Left forelimb (tissue), 1 donor: ENCODE measurements around the gene MID1IP1.

Experiments used
- DNase-seq: peaks from one replicate; pipeline ENCODE4 v3.0.0-alpha.2; 2018; ENCODE audit warnings: low spot score

Gene MID1IP1, protein sequence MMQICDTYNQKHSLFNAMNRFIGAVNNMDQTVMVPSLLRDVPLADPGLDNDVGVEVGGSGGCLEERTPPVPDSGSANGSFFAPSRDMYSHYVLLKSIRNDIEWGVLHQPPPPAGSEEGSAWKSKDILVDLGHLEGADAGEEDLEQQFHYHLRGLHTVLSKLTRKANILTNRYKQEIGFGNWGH

DNA sequence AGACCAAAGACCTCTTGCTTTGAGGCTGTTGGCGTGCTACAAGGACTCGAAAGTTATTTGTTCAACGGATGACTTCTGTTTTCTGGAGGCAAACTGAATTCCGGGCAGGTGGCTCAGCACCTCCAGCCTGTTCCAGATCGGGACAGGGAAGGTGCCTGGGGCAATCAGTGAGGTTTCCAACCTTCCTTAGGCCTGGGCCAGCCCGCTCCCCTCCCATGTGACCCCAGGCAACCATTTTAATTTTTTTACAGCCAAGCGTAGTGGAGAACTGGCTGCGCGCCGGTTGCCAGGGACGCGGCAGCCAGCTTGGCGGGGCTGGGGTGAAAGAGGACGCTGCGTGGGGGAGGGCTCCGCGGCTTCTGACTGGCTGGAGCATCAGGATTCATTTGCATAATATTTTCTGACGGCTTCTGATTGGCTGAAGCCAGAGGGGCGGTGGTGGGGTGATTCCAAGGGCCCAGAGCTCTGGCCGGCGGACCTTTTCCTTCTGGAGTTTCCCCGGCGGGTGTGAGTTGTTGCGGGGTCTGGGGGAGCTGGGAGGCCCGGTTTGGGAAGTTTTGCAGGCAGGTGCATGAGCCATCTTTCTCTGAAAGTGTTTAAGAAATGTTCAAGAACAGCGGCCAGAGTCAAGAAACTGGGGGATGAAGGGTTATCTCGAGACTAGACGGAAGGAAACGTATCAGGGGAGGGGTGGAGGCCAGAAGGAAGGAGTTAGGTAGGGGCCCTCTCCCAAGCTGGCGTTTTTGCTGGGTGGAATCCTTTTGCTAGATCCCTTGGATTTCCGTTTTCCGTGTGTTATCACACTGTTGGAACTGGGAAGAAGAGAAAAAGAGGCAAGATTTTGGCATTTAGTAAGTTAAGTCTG lies at the start of gene MID1IP1:
Gene MID1IP1 (plus strand): TSS at position 479 of the 865 bp plus-strand sequence. CDS start 3,488 bp downstream, outside the sequence.
- DNase-seq: peak; percentile 90

DNA sequence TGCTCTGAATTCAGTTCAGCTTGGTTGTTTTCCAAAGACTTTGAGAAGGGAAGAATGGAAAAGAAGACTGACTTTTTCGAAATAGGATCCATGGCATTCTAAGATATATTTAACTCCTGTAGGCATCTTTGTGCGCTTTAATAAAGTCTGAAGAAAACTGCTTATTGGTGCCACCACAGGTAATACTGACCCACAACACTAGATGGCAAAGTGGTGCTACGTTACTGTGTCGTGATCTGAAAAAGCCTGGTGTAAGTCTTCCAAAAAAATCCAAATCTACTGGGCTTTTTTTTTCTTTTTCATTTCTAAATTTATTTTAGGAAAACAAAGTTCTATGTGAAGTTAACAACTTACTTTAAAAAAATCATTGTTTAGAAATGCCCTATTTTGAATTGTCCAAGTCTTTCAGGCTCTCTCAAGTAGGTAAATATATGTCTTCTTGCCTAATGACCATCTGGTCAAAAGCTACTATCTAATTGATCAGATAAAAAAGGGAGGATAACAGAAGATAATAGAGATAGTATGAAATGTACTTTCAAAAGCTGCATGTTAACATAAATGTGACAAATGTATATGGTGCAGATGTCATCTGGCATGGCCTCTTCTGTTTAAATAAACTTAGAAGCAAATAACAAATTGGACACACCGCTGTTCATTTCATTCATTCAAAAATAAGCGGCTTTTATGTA lies 47.0 kb upstream of the MID1IP1 start:
- DNase-seq: no peak

DNA sequence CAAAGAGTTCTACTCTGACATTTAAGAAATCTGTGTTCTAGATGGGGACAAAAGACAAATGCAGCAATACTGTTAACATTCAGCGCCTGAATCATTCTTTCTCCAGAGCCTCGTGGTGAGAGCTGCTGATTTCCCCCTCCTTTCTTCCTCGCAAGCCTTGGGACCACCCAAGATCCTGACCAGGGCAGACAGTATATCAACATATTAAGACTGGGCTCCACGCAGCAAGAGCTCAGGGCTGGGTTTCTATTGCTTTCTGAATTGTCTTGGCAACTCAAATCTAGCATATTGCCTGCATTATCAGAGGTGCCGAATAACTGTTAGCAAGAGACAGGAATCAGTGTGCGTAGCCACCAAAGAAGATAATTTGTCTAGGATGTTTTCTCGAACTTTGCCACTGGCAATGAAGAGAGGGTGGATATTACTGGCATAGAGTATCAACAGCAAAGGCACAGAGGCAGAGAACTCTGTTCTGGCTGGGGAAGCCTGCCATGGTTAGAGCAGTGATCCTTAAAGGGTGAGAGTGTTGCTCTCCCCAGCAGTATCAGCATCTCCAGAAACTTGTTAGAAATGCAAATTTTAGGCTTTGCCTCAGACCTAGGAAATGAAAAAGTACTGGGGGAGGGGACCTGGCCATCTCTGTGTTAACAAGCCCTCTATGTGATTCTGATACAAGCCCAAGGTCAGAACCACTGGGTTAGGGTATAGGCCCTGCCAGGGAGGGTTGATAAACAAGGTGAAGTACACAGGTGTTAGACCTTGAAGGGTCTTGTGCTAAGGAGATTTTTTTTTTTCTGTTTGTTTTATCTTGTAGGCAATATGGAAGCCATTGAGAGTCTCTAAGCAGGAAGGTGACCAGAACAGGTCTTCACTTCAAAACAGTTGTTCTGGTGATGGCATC lies 46.2 kb upstream of the MID1IP1 start:
- no peak for DNase-seq

DNA sequence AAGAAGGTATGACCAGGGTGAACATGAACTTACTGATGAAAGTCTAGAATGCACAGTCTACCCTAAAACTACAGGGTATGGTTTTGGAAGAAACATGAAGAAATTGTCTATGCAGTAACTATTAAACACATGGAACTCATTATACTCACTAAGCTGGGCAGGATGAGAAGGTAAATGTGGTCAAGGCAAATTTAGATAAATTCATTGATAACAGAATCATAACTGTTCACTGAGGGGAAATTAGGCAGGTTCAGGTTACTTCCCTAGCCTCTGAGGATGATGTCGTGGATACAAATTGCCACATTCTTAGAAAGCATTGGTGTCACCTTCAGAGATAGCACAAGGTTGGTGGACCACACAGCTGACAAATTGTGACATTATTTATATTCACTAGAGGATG lies 40.4 kb upstream of the MID1IP1 start:
- no peak for DNase-seq

DNA sequence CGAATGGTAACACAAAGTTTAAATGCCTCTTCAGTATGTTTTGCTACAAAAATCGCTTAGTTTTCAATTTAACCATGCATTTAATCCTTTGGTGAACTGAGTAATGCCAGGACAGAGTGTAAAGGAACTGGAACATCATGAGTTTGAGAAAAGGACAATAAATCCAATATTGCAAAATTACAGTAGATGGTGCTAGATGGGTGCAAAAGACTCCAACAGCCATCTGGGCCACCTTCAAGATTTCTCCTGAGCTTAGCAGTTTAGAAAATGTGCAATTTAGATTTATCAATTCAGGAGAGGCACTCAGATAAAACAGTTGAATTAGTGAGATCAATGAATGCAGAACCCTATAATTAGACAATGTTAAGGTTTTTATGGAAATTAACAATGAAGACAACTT lies 33.2 kb upstream of the MID1IP1 start:
- no peak for DNase-seq

DNA sequence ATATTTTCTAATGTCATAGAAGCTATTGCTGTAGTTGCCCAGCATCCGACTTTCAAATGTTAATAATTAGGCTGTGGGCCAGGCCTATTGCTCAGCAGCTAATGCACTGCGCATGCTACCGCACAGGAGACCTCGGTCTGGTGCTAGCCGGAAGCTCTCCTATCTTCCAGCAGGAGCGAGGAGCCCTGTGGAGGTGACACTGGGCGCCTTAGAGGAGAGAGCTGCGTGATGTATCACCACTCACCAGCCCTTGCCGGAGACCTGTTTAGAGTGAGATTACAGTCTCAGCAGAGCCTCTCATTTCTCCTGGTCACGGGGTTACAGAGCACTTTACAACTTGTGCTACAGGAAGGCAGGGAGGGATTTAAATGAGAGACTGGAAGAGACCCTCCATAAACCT lies 31.1 kb upstream of the MID1IP1 start:
- DNase-seq: no peak

DNA sequence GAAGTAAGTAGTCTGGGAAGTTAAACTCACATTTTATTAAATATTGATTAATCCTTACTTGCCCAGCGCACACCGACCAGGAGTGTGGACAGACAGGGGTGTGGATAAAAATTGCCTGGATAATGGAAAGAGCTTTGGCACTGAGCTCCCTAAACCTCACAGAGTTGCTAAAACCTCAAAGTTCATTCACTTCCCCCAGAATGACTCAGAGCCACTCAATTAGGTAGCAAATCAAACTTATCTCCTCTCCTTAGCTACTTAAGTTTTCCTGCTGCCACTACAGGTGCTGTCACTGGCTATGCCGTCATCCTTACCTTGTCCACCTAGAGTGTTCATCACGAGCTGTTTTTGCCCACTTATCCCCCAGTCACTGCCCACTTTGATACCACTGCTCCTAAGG lies 27.0 kb upstream of the MID1IP1 start:
- no peak for DNase-seq

DNA sequence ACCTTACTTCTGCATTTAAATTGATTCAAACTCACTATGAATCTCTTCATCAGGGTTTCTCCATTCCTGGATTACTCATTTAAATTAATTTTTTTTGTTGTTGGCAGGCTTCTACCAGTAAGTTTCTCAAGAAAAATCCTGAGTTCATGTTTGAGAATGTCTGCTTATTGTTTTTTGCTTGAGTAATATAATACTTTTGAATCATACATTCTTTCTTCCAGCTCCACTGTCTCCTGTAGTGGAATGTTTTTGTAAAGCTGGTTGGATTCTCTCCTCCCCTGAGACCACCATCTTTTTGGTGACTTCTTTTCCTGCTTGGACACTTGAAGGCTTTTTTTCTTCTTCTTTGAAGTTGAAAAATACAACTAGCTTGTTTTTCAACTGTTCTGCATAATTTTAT lies 4.3 kb upstream of the MID1IP1 start:
- DNase-seq: no peak

DNA sequence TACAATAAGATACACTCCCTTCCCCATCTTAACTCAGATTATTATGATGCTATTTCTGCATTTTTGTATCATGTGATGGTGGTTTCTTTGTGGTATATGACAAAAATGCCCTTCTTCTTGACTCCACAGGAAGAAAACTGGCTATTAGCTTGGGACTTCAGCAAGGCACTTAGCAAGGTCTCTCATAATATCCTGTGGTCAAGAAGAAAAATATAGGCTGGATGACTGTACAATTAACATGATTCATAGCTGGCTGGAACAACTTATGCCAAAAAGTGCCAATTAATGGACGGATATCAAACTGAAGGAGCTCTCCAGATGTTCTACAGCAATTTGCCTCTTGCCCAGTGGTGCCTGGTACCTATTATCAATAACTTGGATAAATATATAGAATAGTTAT lies 2.3 kb upstream of the MID1IP1 start:
- DNase-seq: no peak

DNA sequence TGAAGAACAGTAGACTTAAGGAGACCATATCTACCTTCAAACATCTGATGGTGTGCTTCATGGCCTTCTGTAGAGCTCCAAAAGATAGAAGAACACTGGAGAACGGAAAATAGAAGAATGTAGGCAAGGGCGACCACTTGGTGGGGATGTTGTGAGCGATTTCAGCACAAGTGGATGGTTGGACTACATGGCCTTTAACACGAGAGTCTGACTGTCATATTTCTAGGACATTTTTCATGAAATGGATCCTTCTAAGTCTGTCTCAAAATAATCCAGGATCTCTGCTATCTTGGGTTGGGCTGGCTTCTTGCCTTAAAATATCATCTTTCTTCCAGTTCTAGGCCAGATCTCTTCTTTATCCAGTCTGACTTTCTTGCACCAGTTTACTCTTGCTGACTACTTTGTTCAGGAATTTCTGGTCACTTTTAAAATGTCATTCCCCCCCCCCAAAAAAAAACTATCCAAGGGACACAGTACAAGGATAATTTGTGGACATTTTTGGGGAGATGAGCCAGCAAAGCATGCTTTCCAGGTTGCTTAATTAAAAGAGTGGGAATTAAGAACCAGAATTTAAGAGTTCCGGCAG lies 1.2 kb upstream of the MID1IP1 start:
- no peak for DNase-seq

DNA sequence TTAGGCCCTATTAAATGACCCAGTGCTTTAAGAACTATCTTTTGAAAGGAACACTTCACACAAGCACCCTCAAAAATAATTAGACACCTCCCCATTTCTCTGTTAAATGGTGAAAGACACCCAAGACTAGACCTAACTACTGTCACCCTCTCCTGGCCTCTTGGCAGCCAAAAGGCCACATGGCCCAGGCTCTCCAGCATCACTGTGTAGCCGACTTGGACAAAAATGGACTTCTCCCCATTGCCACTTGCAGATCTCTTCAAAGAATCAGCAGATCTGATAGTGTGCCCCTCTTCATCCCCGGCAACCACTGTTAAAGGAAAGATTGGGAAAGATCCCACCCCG lies 2.0 kb downstream of the MID1IP1 start:
- DNase-seq: no peak

DNA sequence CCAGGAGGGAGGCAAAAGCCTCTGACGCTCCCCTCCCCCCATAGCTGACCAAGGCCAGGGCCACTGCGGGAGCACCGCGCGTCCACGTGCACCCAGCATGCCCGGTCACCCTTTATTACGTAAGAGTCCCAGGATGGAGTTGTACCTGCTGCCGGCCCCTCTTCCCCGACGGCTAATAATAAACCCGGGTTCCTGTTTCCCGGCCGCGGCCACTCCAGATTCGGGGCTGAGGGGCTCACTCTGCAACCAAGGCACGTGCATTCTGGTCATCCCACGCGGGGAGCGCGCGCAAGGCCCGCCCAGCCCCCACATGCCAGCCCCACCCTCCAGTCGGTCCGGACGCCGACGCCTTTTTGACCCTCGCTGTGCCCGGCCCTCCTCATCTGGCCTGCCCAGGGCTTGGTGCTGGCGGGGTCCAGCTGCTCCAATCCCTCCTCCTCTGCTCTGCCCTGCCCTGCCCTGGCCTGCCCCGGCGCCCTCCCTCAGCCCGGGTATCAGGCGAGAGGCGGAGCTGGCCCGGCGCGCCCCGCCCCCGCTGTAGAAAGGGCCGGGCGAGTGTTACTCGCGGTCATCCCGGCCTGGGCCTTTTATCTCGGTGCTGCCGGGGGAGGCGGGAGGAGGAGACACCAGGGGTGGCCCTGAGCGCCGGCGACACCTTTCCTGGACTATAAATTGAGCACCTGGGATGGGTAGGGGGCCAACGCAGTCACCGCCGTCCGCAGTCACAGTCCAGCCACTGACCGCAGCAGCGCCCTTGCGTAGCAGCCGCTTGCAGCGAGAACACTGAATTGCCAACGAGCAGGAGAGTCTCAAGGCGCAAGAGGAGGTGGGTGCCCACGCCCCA lies 2.6 kb downstream of the MID1IP1 start:
- peak; percentile 83 for DNase-seq

DNA sequence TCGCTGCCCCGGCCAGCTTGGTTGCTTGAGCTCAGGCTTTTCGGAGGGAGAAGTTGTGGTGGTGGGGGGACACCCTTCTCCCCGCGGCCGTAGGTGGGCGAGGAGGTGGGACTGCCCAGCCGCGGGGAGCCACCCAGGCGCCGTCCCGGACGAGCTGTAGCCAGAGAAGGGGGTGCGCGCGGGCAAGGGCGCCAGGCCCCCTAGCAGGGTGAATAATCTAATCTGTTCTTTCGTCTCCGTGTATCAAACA lies 3.1 kb downstream of the MID1IP1 start:
- no peak for DNase-seq

DNA sequence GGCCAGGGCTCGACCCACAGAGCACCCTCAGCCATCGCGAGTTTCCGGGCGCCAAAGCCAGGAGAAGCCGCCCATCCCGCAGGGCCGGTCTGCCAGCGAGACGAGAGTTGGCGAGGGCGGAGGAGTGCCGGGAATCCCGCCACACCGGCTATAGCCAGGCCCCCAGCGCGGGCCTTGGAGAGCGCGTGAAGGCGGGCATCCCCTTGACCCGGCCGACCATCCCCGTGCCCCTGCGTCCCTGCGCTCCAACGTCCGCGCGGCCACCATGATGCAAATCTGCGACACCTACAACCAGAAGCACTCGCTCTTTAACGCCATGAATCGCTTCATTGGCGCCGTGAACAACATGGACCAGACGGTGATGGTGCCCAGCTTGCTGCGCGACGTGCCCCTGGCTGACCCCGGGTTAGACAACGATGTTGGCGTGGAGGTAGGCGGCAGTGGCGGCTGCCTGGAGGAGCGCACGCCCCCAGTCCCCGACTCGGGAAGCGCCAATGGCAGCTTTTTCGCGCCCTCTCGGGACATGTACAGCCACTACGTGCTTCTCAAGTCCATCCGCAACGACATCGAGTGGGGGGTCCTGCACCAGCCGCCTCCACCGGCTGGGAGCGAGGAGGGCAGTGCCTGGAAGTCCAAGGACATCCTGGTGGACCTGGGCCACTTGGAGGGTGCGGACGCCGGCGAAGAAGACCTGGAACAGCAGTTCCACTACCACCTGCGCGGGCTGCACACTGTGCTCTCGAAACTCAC lies 3.6 kb downstream of the MID1IP1 start:
- peak; percentile 65 for DNase-seq

DNA sequence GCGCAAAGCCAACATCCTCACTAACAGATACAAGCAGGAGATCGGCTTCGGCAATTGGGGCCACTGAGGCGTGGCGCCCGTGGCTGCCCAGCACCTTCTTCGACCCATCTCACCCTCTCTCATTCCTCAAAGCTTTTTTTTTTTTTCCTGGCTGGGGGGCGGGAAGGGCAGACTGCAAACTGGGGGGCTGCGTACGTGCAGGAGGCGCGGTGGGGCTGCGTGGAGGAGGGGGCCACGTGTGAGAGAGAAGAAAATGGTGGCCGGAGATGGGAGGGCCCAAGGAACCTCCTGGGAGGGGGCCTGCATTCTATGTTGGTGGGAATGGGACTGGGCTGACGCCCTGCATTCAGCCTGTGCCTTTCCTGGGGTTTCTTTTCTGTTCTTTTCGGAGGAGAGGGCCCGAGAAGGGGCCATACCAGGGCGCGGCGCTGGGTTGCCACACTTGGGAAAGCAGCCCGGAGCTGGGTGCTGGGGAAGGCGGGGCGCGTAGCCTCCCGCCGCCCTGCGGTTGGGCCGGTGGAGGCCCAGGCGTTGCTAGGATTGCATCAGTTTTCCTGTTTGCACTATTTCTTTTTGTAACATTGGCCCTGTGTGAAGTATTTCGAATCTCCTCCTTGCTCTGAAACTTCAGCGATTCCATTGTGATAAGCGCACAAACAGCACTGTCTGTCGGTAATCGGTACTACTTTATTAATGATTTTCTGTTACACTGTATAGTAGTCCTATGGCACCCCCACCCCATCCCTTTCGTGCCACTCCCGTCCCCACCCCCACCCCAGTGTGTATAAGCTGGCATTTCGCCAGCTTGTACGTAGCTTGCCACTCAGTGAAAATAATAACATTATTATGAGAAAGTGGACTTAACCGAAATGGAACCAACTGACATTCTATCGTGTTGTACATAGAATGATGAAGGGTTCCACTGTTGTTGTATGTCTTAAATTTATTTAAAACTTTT lies 4.5 kb downstream of the MID1IP1 start:
- peak; percentile 70 for DNase-seq

DNA sequence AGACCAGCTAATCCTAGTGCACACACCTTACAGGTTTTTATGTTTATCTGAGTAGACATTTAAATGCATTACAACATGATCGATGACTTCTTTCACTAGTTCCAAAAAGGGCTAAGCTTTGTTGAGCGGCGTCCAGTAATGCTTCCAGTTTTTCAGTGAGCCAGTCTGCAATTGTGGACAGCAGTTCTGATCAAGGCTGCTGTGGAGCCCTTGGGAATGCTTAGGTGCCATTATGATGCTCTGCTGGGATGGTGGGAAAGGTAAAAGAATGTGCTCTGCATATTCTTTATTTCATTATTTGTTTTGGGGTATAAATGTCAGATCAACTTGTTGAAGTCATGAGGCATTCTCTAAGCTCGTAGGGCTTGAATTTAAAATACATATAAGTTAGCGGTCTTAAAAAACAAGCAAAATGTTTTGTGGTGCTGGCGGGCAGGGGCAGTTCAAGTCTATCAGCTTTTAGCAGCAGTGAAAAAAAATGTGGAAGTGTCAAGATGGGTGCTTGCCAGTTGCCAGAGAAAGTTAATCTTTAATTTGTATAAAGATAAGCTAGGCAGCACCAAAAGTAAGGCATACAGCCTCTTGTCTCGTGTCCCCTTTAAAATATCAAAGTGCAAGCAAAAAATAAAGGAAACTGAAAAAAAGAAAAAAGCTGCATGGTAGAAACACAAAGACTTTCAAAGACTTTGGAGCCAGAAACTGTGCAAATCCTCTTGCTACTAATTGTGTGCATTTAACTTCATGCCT lies 5.8 kb downstream of the MID1IP1 start:
- DNase-seq: no peak

DNA sequence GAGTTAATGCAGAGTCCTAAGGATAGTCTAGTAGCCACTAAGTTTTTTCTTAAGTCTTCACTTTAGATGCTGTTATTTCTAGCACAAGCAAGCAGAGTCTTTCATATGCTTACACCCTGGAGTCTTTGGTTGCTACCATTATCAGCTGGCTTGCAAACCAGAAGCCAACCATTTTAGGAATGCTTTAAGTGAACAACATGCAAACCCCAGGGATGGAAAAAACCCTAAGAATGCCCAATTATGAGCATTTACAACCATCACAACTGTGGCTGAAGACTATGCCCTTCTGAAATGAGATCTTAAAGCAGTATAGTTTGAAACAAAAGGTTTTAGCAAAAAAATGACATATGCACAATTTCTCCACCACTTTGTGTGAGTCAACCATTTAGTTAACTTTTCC lies 6.6 kb downstream of the MID1IP1 start:
- DNase-seq: no peak

DNA sequence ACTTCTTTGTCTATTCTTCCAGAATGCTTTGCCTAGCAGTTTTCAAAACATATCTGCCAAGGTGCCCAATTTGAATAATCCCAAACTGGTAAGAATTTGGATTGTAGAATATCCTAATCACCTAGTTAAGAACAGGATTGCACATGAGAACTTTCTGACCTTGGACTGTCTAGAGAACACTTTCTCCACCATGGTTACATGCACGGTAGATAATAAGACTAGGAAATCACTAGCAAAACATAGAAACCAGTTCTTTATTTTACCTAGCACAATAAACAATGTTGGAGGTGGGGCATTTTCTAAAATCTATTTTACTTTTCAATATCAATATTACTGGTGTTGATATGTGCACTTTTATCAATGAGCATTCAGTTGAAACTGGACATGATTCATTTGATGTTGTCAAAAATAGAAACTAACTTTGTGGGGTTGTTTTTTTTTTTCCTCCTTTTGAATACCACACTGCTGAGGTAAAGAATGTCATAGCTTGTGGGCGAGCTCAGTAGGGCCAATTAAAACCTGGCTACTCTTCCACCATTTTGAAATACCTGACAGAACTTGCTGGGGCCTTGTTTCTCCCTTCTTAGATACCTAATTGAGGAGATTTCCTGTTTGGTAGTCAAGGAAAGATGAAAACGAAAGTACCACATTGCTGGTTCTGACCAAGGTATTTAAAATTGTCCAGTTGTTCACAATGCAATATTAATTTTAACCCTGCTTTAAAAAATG lies 10.4 kb downstream of the MID1IP1 start:
- no peak for DNase-seq
